ENCODE data around the gene OR2T35. TPM values are rescaled to one million over a fixed set of nuclear protein-coding genes. Genes with fewer than 3 reads are reported as not detected.
A peak's percentile ranks its signal among the peaks of the same experiment; 100 is the strongest.

Gene OR2T35
- total and polyA plus RNA-seq, 12 donors, result not detected

DNA sequence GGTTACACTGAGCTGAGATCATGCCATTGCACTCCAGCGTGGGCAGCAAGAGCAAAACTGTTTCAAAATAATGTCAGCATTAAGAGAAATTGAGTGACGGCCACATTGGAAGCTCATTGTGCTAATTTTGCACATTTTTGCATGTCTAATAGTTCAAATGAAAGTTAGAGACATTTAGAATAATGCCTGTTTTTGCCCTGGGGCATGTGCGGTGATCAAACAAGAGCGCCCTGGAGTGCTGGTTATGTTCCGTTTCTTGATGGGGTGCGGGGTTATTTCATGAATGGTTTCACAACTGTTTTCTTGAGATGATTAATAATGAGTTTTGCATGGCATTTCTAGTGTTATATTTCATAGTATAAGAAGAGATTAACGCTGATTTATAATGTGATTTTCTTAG, 23.3 kb downstream of the OR2T35 start:
- no peak for DNase-seq
- H3K27me3 ChIP-seq, result no peaks in the 10 kb centered on the region
- TF ChIP-seq, protein P1, sequence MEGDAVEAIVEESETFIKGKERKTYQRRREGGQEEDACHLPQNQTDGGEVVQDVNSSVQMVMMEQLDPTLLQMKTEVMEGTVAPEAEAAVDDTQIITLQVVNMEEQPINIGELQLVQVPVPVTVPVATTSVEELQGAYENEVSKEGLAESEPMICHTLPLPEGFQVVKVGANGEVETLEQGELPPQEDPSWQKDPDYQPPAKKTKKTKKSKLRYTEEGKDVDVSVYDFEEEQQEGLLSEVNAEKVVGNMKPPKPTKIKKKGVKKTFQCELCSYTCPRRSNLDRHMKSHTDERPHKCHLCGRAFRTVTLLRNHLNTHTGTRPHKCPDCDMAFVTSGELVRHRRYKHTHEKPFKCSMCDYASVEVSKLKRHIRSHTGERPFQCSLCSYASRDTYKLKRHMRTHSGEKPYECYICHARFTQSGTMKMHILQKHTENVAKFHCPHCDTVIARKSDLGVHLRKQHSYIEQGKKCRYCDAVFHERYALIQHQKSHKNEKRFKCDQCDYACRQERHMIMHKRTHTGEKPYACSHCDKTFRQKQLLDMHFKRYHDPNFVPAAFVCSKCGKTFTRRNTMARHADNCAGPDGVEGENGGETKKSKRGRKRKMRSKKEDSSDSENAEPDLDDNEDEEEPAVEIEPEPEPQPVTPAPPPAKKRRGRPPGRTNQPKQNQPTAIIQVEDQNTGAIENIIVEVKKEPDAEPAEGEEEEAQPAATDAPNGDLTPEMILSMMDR (IDR thresholded peaks at IDR 0.05), result no peak
- no peak for TF ChIP-seq POLR2A (IDR thresholded peaks at IDR 0.05)
- no peaks in the 10 kb centered on the region for H3K9me3 ChIP-seq (replicated peaks in 1 of 3)
- no peak overlapping the region for H3K4me3 ChIP-seq
- H3K4me1 ChIP-seq (replicated peaks in 1 of 2), result no peaks in the 10 kb centered on the region
- no peaks in the 10 kb centered on the region for H3K36me3 ChIP-seq (replicated peaks in 1 of 2)
- 49 to 64% (median 57%) methylated on average over 7 of the region's 7 CpGs for WGBS, 4 donors
- intact Hi-C loops (cut with DNase I), result loop anchor here (5.0 kb wide), 1 partner anchor 186 kb away; no protein-coding TSS in a partner anchor
- no peak overlapping the region for H3K27ac ChIP-seq

DNA sequence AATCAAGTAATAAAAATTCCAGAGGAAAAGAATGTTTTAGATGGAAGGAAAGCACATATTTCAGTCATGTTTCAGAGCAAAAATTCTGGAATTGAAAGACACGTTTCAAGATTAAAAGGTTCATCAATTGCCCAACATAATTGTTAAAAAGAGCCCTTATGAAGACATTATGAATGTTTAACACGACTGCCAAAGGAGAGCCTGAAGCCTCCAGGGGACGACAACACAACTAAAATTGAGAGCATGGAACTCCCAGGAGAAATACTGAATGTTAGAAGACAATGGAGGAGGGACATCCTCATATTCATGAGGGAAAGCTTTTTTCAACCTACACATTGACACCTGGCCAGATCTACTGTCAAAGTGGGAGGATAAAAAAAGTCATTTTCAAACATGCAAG, 26.2 kb downstream of the OR2T35 start:
- WGBS, 4 donors, result 2 to 7% (median 6%) methylated on average over 3 of the region's 3 CpGs
- Histone ChIP-seq H3K27me3 (no peaks in the 10 kb centered on the region), H3K36me3 (replicated peaks in 1 of 2) (no peaks in the 10 kb centered on the region), H3K9me3 (replicated peaks in 1 of 3) (no peaks in the 10 kb centered on the region), H3K4me1 (replicated peaks in 1 of 2) (no peaks in the 10 kb centered on the region), H3K27ac (no peak overlapping the region), H3K4me3 (no peak overlapping the region)
- intact Hi-C loops (cut with DNase I), result no loop called here
- TF ChIP-seq, protein P1 (IDR thresholded peaks at IDR 0.05), result peak; percentile 24 to 70 (median 52)
- no peak for TF ChIP-seq POLR2A (IDR thresholded peaks at IDR 0.05)
- peak; percentile 55 to 86 (median 68) for DNase-seq

DNA sequence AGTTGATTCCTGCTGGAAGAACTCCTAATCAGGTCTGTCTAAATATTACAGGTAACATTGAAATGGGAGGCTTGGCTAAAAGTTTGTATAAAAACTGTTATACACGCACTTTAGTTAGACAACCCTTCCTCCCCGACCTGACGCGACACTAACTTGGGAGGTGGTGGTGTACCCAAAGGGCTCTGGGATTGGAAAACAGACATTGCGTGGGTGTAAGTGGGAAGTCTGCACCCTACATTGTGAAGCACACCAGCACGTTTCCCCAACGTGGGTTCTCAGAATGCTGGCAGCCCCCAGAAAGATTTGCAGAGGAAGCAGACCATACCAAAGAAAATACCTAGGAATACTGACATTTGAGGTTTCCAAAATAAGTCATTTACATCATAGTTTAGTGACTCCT, 27.0 kb downstream of the OR2T35 start:
- H3K27ac ChIP-seq, result no peak overlapping the region
- no peaks in the 10 kb centered on the region for H3K27me3 ChIP-seq
- H3K36me3 ChIP-seq (replicated peaks in 1 of 2), result no peaks in the 10 kb centered on the region
- TF ChIP-seq POLR2A (IDR thresholded peaks at IDR 0.05), result no peak
- TF ChIP-seq, protein P1 (IDR thresholded peaks at IDR 0.05), result no peak
- no peak for DNase-seq
- whole genome bisulfite sequencing, 4 donors, result 62 to 72% (median 65%) methylated on average over 7 of the region's 7 CpGs
- intact Hi-C loops (cut with DNase I), result no loop called here
- no peak overlapping the region for H3K4me3 ChIP-seq
- no peaks in the 10 kb centered on the region for H3K9me3 ChIP-seq (replicated peaks in 1 of 3)
- no peaks in the 10 kb centered on the region for H3K4me1 ChIP-seq (replicated peaks in 1 of 2)

DNA sequence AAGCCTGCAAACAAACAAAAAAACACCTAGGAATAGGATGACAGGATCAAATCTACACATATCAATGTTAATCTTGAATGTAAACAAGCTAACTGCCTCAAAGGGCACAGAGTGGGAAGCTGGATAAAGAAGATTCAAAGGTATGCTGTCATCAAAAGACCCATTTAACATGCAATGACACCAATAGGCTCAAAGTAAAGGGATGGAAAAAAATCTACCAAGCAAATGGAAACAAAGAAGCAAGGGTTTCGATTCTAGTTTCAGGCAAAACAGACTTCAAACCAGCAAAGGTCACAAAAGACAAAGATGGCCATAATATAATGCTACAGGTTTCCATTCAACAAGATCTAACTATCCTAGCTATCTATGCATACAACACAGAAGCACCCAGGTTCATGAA, 31.3 kb downstream of the OR2T35 start:
- TF ChIP-seq, protein P1 (IDR thresholded peaks at IDR 0.05), result no peak
- no peak for TF ChIP-seq POLR2A (IDR thresholded peaks at IDR 0.05)
- DNase-seq, result no peak
- Histone ChIP-seq H3K4me1 (replicated peaks in 1 of 2) (no peaks in the 10 kb centered on the region), H3K27me3 (peaks cover 4% of the 10 kb centered on the region), H3K27ac (no peak overlapping the region), H3K4me3 (no peak overlapping the region), H3K9me3 (replicated peaks in 1 of 3) (no peaks in the 10 kb centered on the region), H3K36me3 (replicated peaks in 1 of 2) (no peaks in the 10 kb centered on the region)
- 49 to 69% (median 57%) methylated on average over 1 of the region's 1 CpG for WGBS, 4 donors
- intact Hi-C loops (cut with DNase I), result no loop called here

Measured in adrenal gland (tissue), 12 donors.